DND-41 (cell line): ENCODE results near the gene TXNDC2.

Experiments used
- ATAC-seq: fragments of 200-7000 bp; cut with Tn5 transposase; 3 replicates; pipeline ENCODE4 v1.9.1; 2021; ENCODE audit warnings: low read depth; ENCODE audit not compliant: insufficient read depth
- DNase-seq: peaks from one replicate; pipeline ENCODE4 v3.0.0-alpha.2; 2020
- H2AFZ ChIP-seq: 2 replicates; pipeline ENCODE4 v1.6.0; 2012; ENCODE audit warnings: low read depth, low read length
- H3K27ac ChIP-seq: 2 replicates; pipeline ENCODE4 v1.5.1; 2012; ENCODE audit warnings: low read length, inconsistent platforms
- H3K27me3 ChIP-seq: fragments of 200-600 bp; sonication (generic); 2 replicates; pipeline ENCODE4 v1.6.0; 2012; ENCODE audit warnings: low read length, mild to moderate bottlenecking, inconsistent platforms; ENCODE audit not compliant: insufficient read depth, poor library complexity
- H3K36me3 ChIP-seq: 2 replicates; pipeline ENCODE4 v1.5.1; 2012; ENCODE audit warnings: low read length, inconsistent platforms; ENCODE audit not compliant: insufficient read depth
- H3K4me1 ChIP-seq: 2 replicates; pipeline ENCODE4 v1.5.1; 2012; ENCODE audit warnings: mild to moderate bottlenecking, low read length; ENCODE audit not compliant: insufficient read depth
- H3K4me2 ChIP-seq: 2 replicates; pipeline ENCODE4 v1.6.0; 2012; ENCODE audit warnings: mild to moderate bottlenecking, moderate library complexity, low read length, inconsistent platforms; ENCODE audit not compliant: insufficient read depth
- H3K4me3 ChIP-seq, 2 experiments: fragments of 200-600 bp in 1 of 2; shearing (Covaris generic) in 1 of 2; 2 replicates each; pipeline ENCODE4 v1.5.1; 2012 to 2016; ENCODE audit warnings: inconsistent platforms in 2 of 2, low read length in 2 of 2, mild to moderate bottlenecking in 2 of 2, low read depth in 1 of 2, moderate library complexity in 1 of 2
- H3K79me2 ChIP-seq: 2 replicates; pipeline ENCODE4 v1.6.0; 2012; ENCODE audit warnings: low read length, inconsistent platforms; ENCODE audit not compliant: insufficient read depth
- H3K9ac ChIP-seq: 2 replicates; pipeline ENCODE4 v1.6.0; 2012; ENCODE audit warnings: low read depth, mild to moderate bottlenecking, inconsistent platforms, low read length, moderate library complexity
- H3K9me3 ChIP-seq: 2 replicates; pipeline ENCODE4 v1.5.1; 2012; ENCODE audit warnings: low read length, moderate library complexity, mild to moderate bottlenecking, inconsistent platforms; ENCODE audit not compliant: insufficient read depth, severe bottlenecking
- H4K20me1 ChIP-seq: 2 replicates; pipeline ENCODE4 v1.6.0; 2012; ENCODE audit warnings: low read length; ENCODE audit not compliant: insufficient read depth
- CTCF ChIP-seq: IDR thresholded peaks from 2 replicates; pipeline ENCODE4 v1.5.1; 2012; ENCODE audit warnings: borderline replicate concordance, low read length, moderate library complexity, mild to moderate bottlenecking; ENCODE audit not compliant: poor library complexity, severe bottlenecking; ENCODE audit errors: extremely low read depth
- EZH2 ChIP-seq: IDR thresholded peaks from 3 replicates; pipeline ENCODE4 v1.6.1; 2012; ENCODE audit warnings: borderline replicate concordance, low read depth, mild to moderate bottlenecking, moderate library complexity, low read length, inconsistent platforms; ENCODE audit not compliant: severe bottlenecking

TXNDC2 gene

GRCh38 chr18:9876212-9876866 is 9.4 kb upstream of the TXNDC2 start:
- no peak overlapping the region for H2AFZ ChIP-seq

GRCh38 chr18:9876867-9877654 is 8.7 kb upstream of the TXNDC2 start:
- no peaks in the 10 kb centered on the region for H3K79me2 ChIP-seq
- H3K4me3 ChIP-seq: no peak overlapping the region
- H3K9ac ChIP-seq: no peak overlapping the region
- H3K27ac ChIP-seq: no peak overlapping the region
- TF ChIP-seq CTCF: no peak
- no peak for TF ChIP-seq EZH2
- H3K27me3 ChIP-seq: peaks cover 6% of the 10 kb centered on the region
- no peaks in the 10 kb centered on the region for H3K9me3 ChIP-seq
- H3K4me1 ChIP-seq: no peaks in the 10 kb centered on the region
- H4K20me1 ChIP-seq: no peaks in the 10 kb centered on the region
- H2AFZ ChIP-seq: no peak overlapping the region
- no peaks in the 10 kb centered on the region for H3K36me3 ChIP-seq
- no peak overlapping the region for H3K4me2 ChIP-seq
- no peak for DNase-seq
- no peak for ATAC-seq

More at GRCh38 chr18:9876212-9876866, 9.4 kb upstream of the TXNDC2 start:
- H3K36me3 ChIP-seq: no peaks in the 10 kb centered on the region
- H4K20me1 ChIP-seq: no peaks in the 10 kb centered on the region
- H3K9ac ChIP-seq: no peak overlapping the region
- H3K9me3 ChIP-seq: no peaks in the 10 kb centered on the region
- no peak overlapping the region for H3K4me3 ChIP-seq
- ATAC-seq (no peak), DNase-seq (no peak)
- TF ChIP-seq CTCF: no peak
- TF ChIP-seq EZH2: no peak
- no peak overlapping the region for H3K4me2 ChIP-seq
- H3K27ac ChIP-seq: no peak overlapping the region
- H3K79me2 ChIP-seq: no peaks in the 10 kb centered on the region
- no peaks in the 10 kb centered on the region for H3K4me1 ChIP-seq
- H3K27me3 ChIP-seq: peaks cover 6% of the 10 kb centered on the region

- Histone ChIP-seq H3K27ac (no peak overlapping the region), H3K4me1 (no peaks in the 10 kb centered on the region), H3K9ac (no peak overlapping the region), H4K20me1 (no peaks in the 10 kb centered on the region), H3K4me2 (no peak overlapping the region), H3K27me3 (peaks cover 6% of the 10 kb centered on the region), H3K4me3 (no peak overlapping the region), H3K36me3 (no peaks in the 10 kb centered on the region), H3K9me3 (no peaks in the 10 kb centered on the region), H3K79me2 (no peaks in the 10 kb centered on the region), H2AFZ (no peak overlapping the region)
- ATAC-seq: no peak
- TF ChIP-seq CTCF (no peak), EZH2 (no peak)
- no peak for DNase-seq
Measured at GRCh38 chr18:9877655-9878014, 8.1 kb upstream of the TXNDC2 start.
